Measurements from ENCODE around the gene AHCYL2.
"Not testable (repeated sequence)": the region's sequence is repeated elsewhere in the genome, so short reads cannot be mapped to it uniquely, and the experiment has no call there.

The AHCYL2 gene

DNA sequence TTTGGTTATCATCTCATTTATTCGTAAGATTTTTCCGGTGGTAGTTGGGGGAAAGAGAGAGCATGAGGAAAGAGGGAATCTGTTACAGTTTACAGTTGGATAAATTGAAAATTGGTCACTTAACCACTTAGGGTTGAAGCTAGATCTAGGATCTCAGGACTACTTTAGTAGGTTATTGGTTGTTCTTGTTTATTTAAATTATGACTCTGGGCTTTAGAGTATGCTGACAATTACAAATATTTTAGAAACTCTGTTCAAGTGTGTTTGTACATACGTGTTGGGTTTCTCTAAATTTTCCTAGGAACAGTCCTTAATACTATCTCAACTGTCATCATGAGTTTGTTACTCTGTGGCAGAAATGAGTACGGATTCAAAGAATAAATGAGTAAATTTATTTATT is 160.8 kb downstream of the AHCYL2 start:
- no peak for DNase-seq (ENCODE audit: low spot score)

DNA sequence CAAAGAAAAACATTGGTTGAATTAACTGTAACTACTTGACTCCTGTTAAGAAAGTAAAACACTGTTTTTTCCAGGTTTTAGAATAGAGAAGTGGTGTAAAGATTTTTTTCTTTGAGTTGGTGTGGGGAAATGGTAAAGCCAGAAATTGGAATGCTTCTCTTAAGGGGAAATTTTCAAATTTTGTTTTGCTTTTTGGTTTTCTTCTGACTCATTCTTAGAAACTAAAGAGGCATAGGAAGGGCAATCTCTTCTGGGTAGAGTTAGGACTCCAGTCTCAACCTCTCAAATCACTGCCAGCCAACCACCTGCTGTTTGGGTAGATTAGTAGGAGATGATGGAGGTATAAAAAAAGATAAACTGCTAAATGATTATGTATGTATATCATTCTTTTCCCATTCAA is 161.7 kb downstream of the AHCYL2 start:
- DNase-seq (ENCODE audit: low spot score) = no peak

DNA sequence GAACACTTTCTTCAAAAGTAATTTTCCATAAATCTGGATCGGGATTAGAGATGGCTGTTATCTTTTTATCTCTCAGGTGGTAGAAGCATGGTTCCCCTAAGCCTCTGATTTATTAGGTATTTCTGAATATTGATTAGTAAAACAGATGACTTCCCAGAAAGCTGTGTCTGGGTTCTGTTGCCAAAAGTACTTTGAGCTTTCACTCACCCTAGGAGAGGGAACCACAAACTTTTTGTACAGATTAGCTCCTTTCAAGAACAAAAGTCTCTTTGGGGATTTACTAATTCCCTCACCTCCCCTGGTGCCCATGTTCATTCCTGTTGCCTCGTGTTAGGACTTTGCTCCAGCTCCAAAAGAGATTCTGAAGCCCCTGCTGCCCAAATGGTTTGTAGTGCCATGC is 162.7 kb downstream of the AHCYL2 start:
- DNase-seq (ENCODE audit: low spot score) = no peak

DNA sequence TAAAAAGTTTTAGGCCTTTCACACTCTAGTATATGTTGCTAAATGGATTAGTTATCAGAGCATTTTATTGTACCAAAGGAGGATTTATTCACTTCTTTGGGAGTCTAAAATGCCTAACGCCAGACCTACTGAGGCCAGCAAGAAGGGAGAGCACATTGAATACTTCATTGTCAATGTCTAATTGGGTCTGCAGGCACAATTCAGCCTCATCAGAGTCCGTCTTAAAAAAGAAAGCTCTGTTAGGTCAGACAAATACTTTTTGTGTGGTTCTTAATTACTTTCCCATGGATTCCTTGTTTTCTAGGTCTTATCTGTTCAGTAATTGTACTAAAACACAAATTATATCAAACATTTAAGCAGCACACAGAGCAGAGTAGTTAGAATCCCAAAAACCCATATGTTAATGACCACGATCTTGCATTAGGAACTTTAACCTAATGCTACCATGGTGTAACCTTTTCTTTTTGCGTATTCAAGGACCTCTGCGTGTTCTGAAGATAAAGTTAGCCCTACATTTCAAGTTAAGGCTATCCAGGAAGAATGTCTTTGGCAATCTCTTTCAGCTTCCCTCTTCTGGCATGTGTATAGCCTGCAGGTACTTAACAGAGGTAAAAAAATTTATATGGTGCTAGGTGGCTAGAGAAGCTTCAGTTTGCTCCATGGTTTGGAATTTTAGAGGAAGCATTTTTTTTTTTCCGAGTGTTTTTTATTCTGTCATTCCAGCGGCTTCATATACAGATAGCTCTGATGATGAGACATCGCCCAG is 163.7 kb downstream of the AHCYL2 start:
- DNase-seq (ENCODE audit: low spot score) = no peak

DNA sequence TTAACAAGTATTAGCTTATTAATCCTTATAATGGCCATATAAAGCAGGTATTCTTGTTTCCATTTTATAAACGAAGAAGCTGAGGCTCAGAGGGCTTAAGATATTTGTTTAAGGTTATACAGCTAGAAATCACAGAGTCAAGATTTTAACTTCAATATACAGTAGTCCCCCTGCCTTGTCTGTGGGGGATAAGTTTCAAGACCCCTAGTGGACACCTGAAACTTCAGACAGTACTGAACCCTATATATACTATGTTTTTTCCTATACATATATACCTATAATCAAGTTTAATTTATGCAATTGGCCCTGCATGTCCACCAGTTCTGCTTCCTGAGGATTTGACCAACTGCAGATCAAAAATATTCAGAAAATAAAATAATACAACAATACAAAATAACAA is 165.0 kb downstream of the AHCYL2 start:
- no peak for DNase-seq (ENCODE audit: low spot score)

DNA sequence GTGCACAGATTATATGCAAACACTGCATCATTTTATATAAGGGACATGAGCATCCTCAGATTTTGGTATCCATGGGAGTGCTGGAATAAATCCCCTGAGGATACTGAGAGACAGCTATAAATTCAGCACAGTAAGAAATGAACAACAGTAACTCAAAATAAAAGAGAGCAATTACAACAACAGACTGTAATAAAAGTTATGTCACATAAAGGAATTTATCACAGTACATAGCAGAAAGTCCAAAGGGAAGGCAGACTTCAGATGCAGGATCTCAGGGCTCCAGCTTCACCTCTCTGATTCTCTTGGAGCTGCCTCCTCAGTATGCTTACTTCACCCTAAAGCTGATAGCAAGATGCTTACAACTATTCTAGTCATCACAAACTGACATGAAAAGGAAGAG is 165.5 kb downstream of the AHCYL2 start:
- no peak for DNase-seq (ENCODE audit: low spot score)

DNA sequence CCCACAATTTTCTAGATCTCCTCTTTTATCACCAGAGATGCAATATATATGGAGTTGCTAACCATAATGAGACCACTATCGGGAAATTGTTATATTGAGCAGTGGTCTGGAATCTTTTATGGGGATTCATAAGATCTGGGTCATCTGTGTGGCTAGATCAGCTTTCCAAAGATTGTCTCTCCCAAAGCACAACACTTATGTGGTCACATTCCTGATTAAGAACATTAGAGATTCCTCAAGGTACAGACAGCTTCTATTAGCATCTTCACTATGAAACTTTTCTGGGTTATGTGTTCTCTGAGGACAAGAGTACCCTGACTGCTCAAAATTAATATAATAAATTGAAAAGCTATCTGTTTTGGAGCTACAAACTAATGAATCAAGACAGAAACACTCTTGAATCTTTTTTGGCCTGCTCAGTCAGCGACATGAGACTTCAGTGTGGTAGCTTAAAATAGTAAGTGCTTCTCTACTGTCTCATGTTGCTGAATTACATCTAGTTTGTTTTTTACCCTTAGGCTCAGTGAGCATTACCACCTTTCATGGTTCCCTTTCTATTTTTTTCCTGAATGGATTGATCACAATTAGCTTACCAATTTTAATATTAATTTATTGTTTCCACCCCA is 166.8 kb downstream of the AHCYL2 start:
- DNase-seq (ENCODE audit: low spot score) = no peak

DNA sequence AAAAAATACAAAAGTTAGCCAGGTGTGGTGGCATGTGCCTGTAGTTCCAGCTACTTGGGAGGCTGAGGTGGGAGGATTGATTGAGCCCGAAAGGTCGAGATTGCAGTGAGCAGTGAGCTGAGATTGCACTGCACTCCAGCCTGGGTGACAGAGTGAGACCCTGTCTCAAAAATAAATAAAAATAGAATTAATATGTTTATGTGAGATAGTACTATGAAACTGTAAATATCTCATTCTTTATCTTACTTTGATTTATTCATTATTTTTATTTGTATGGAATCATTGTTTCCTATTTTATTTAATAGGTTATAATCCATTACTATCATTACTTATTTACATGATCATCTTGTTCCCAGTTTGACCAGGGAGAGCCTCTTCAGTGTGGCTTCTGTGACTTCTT is 168.4 kb downstream of the AHCYL2 start:
- DNase-seq (ENCODE audit: low spot score) = no peak

DNA sequence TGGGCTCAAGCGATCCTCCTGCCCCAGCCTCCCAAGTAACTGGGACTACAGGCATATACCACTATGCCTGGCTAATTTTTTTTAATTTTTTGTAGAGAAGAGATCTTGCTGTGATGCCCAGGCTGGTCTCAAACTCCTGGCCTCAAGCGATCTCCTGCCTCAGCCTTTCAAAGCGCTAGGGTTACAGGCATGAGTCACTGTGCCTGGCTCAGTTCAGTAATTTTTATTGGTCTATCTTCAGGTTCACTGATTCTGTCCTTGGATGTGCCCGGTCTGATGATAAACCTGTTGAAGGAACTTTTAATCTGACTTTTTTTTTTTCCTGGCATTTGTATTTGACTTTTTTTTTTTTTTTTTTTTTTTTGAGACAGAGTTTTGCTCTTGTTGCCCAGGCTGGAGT is 169.3 kb downstream of the AHCYL2 start:
- no peak for DNase-seq (ENCODE audit: low spot score)

DNA sequence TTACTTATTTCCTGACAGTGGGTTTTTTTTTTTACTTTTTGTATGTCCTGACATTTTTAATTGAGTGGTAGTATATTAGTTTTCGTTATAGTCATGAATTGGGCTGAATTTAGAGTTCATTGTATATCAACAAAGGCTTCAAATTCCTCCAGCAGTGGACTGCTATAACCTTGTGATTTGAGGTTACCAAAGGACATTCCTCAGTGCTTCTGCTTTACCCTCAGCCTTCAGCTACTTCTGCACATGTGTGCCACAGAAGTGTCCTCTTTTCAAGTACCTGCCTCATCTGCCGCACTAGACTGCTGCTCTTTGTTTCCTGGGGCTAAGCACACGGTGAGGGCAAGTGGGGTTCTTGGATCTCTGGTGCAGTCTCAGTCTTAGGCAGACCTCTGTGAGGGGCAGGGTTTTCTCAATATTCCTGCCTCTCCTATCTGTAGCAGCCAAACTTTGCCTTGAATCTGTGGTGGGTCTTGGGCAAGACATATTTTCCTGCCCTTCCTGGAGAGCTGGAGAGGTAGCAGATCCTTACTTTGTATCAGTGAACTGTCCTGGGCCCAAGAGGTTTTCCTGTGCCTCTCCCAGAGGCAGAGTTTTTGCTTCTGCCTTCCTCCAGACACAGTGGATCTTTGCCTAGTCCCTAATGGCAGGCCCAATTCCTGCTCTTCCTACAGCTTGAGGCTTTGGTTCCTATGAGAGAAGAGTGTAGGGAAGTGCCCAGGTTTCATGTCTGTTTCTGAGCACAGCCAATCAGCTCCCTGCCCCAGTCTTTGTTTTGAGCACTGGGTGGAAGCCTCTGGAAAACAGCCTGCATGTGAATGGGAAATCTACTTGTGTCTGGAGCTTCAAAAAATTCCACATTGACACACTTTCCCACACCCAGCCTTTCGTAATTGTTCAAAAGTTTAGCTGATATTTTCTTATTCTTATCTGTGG is 170.4 kb downstream of the AHCYL2 start:
- DNase-seq (ENCODE audit: low spot score) = no peak

DNA sequence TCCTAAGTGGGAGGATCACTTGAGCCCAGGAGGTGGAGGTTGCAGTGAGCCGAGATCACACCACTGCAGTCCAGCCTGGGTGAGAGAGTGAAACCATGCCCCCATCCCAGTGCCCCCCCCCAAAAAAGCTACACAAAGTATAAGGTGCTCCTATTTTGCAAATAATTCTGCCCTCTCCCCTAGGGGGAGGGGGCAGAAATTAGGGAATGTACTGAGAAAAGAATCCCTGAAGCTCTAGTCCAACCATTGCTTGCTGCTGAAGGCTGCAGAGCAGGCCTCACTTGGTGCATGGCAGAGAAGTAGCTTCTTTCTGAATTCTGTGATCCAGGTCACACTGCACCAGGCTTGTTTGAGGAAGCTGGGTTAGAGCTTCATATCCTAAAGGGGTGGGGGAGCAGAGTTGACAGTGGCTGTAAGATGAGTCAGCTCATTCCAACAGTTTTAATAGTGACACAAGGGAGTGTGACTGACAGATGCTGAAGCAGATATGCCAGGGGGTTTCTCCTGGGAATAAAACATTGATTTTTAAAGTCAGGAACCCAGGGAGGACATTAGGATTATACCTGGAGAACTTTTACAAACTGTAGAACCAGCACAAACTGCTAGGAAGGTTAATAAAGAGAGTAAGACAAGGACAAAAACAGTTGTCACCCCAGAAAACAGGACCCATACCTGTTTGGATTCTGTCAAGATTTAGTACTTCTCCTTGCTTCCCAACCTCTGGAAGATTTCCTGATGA is 176.6 kb downstream of the AHCYL2 start:
- DNase-seq (ENCODE audit: low spot score) = no peak

DNA sequence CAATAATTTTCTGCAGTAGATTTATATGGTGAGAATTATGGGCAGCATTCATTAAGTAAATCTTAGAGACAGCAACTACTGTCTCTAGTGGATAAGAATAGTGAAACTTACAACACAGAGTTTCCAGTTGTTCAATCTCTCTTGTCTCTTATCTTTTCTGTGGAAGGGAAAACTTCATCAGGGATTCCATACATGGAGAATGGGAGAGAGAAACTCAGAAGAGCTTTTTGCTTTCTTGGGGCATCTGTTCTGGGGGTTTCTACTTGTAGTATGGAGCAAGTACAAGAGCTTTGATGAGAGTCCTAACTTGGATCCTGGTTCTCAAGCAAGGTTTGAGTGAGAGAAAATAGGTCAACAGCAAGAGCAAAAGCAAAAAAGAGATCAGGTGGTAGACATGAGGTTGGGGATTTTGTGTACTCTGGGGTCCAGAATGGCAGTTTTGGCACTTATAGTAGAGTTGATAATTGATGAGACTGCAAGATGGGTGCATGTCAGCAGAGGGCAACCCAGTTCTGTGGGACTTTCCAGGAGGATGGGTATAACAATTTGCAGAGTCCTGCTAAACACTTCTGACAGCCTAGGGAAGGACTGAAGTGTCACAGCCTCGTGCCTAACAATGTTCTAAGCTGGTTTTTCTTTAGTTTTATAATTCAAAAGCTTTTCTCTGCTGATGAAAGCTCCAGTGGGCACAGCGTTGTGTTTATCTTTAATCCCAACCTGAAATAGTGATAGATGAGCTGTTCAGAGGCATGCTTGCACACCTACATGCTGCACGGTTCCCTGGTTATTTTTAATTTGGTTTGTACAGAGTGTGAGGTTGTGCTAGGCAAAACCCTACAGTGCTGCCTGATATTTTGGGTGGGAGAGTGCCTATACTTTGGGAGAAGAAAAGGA is 177.4 kb downstream of the AHCYL2 start:
- no peak for DNase-seq (ENCODE audit: low spot score)

DNA sequence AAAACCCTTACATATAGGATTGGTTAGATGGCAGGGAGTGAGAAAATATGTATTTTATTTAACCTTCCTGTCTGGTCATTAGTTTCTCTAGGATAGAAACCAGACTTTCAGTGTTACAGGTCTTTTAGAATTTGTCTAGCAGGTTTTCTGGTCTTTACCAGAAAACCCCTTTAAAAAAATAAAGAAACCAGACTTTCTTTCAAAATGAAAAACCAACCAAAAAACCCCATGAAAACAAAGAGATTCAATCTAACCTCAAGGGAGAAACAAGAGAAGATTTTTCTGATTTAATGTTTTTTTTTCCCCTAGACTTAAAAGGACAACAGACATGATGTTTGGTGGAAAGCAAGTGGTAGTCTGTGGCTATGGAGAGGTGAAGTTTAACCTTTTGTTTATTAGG is 180.7 kb downstream of the AHCYL2 start:
- no peak for DNase-seq (ENCODE audit: low spot score)

DNA sequence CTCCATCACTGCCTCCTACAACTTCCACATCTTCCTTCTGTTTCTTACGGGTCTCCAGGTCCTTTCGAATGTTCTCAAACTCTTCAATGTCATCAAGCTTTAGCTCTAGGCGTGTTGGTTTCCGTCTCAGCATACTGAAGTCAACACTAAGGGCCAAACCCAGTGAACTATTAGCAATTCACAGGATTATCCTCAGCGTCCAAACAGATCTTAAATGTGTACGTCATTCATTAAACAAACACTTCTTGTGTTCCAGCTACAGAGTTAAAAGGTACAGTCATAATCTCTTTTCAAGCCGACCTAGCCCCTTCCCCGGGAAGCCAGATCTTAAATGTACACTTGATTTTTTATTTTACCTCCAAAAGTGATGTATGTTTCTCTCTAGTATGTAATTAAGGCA is 185.4 kb downstream of the AHCYL2 start:
- DNase-seq (ENCODE audit: low spot score) = not testable (repeated sequence)

DNA sequence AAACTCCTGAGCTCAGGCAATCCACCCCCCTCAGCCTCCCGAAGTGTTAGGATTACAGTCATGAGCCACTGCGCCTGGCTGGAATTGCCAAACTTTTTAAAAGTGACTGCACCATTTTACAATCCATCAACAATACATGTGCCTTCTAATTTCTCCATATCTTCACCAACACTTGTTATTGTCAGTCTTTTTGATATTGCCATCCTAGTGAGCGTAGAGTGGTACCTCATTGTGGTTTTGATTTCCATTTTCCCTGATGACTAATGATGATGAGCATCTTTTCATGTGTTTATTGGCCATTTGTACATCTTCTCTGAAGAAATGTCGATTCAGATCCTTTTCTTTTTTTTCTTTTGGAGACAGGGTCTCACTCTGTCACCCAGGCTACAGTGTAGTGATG is 187.7 kb downstream of the AHCYL2 start:
- DNase-seq (ENCODE audit: low spot score) = no peak

DNA sequence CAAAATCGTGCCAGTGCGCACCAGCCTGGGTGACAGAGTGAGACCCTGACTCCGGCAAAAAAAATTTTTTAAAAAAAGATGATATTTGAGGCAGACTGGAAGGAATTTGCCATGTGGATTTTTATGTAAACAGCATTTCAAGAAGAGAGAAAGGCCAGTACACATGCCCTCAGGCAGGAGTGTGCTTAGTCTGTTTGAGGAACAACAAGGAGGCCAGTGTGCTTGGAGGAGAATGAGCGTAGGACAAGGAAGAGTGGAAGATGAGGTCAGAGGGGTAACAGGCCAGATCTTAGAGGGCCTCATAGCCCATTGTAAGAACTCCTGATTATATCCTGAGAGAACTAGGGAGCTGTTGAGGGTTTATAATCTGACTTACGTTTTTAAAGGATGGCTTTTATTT is 192.2 kb downstream of the AHCYL2 start:
- no peak for DNase-seq (ENCODE audit: low spot score)

DNA sequence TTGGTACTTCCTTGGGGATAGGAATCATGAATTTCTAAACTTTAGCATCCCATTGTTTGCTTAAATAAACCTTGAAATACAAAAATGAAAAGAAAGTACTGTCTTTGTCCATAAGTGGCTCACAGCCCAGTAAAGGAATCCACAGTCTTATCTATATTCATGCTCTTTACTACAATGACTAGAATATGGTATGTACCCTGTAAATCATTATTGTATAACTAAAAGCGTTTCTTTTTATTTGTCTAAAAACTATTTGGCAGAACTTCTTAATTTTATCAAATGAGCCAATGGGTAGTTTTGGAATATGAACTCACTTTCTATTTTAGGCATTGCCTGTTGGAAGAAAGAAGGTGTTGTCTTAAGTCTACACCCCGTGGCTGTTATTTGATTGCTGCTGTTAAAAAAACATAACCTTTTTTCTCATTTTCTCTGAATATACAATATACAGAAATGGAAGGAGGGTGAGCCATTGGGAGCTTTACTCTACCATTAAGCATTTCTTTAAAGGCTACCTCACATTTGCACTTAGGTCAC is 197.0 kb downstream of the AHCYL2 start:
- DNase-seq (ENCODE audit: low spot score) = no peak

DNA sequence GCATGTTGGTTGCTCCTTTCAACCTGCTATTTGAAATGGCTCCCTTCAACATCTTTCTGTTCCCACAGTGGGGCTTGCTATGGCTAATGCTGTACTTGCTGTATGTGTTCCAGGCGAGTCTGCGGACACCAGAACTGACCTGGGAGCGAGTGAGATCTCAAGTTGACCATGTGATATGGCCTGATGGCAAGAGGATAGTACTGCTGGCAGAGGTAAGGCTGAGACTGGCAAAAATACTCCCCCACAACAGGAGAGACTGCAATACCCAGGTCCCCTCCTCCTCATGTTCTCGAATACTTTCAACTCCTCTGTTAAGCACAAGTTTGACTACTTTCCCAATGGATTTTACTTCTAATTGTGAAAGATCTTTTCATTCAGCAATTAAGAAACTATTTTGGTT is 197.9 kb downstream of the AHCYL2 start:
- DNase-seq (ENCODE audit: low spot score) = no peak

DNA sequence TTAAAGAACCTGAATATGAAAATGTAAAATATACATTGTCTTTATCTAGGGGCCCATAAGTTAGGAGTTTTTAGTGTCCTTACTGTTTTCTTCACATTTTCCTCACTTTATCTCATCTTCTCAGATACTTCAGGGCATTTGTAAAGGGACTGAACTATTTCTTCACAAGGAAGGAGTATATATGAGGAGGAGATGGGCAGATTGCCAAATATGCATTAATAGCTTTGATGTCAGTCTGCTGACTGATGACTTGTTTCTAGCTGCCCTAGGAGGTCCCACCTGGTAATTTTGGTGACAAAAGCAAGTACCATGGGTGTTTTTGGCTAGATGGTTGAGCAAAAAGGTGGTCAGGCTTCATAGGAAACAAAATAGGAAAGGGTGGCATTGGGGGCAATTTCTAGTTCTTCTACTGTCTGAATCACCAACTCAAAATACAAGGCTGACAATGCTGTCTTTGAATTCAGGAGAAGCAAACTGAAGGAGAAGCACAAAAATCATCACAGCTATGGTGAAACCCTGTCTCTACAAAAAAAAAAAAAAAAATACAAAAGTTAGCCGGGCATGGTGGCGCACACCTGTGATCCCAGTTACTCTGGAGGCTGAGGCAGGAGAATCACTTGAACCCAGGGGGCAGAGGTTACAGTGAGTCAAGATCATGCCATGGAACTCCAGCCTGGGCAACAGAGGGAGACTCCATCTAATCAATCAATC is 199.0 kb downstream of the AHCYL2 start:
- no peak for DNase-seq (ENCODE audit: low spot score)

DNA sequence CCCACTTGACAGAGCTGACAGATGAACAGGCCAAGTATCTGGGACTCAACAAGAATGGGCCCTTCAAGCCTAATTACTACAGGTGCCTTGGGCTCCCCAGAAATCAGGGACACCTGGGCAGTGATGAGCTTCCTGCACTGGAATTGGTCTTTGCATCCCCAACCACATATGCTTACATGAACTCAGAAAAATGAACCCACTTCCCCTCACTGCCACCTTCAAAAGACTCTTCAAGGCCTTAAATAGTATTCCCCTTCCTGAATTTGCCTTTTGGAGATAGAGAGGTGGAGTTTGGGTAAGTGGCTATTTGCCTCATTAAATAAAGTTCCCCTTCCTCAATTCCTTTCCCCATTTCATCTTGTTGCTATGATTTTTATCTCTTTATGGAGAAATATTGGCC is 201.7 kb downstream of the AHCYL2 start:
- DNase-seq (ENCODE audit: low spot score) = no peak

Measured in HuH-7 (cell line).